Gastrocnemius medialis (tissue), 4 donors: ENCODE measurements around the gene PPP1R9B.

Experiments used
- CTCF ChIP-seq, 5 experiments: fragments of 450-650 bp in 3 of 5; fragments of 200-600 bp in 2 of 5; sonication (generic) in 2 of 5; IDR thresholded peaks in 4 of 5; conservative IDR thresholded peaks in 1 of 5; 1 replicate in 4 of 5; 2 replicates in 1 of 5; pipeline ENCODE4 v1.5.1; 2016 to 2019; ENCODE audit warnings: antibody characterized with exemption in 5 of 5, mild to moderate bottlenecking in 3 of 5, moderate library complexity in 3 of 5
- POLR2A ChIP-seq, 2 donors: fragments of 450-650 bp; IDR thresholded peaks; one replicate each; pipeline ENCODE4 v1.6.1; 2017; ENCODE audit warnings: antibody characterized with exemption in 2 of 2, mild to moderate bottlenecking in 2 of 2, moderate library complexity in 2 of 2

DNA sequence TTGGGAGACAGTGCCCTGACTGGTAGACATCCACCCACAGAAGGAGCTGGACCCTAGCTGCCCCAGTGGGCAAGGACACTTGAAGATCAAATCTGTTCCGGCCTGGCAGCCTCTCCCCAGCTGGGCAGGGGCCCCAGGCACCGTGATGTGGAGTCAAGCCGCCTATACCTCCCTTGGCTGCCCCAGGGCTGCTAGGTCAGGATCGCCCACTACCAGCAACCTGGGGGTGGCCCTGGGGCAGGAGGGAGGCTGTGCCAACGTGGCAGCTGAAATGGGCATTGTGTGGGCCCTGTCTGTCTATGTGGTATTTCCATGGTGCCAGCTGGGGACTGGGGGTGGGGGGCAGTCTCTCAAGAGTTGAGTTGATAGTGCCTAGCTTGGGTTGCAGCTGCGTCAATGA is 54.4 kb downstream of the PPP1R9B start:
- TF ChIP-seq CTCF (IDR thresholded peaks at IDR 0.05 in 4 of 5, conservative IDR thresholded peaks at IDR 0.05 in 1 of 5) (no peak), POLR2A (IDR thresholded peaks at IDR 0.05) (peak in 1 of 2 donors; percentile 23)
